Brain microvascular endothelial cell (primary cell): ENCODE data around the gene KLC4.

Experiments
- DNase-seq: peaks from one replicate; pipeline ENCODE4 v3.0.0-alpha.2; 2020
- H3K27ac ChIP-seq: fragments of 250-450 bp; sonication (Bioruptor Pico); 2 replicates; pipeline ENCODE4 v1.5.1; 2020; ENCODE audit warnings: mild to moderate bottlenecking, moderate library complexity
- H3K27me3 ChIP-seq: fragments of 250-450 bp; sonication (Bioruptor Pico); replicated peaks from 2 replicates; pipeline ENCODE4 v1.5.1; 2020; ENCODE audit warnings: mild to moderate bottlenecking
- H3K36me3 ChIP-seq: fragments of 250-450 bp; sonication (Bioruptor Pico); replicated peaks from 2 replicates; pipeline ENCODE4 v1.5.1; 2020; ENCODE audit warnings: mild to moderate bottlenecking
- H3K4me3 ChIP-seq: 2 replicates; pipeline ENCODE4 v1.5.1; 2011; ENCODE audit warnings: low read depth, mild to moderate bottlenecking, control low read depth, low read length, moderate library complexity
- in situ Hi-C: cut with HindIII; loops from 2 replicates; pipeline ENCODE4 v1.10.0; 2017; ENCODE audit warnings: low sequenced_read_pairs, low pct_ligation_motif_present
- TF ChIP-seq, protein P1 (sequence below): IDR thresholded peaks from 2 replicates; pipeline ENCODE4 v1.5.1; 2011; ENCODE audit warnings: low read depth, mild to moderate bottlenecking, moderate library complexity, low read length, control low read depth, inconsistent platforms; ENCODE audit errors: missing control alignments

The KLC4 gene

DNA sequence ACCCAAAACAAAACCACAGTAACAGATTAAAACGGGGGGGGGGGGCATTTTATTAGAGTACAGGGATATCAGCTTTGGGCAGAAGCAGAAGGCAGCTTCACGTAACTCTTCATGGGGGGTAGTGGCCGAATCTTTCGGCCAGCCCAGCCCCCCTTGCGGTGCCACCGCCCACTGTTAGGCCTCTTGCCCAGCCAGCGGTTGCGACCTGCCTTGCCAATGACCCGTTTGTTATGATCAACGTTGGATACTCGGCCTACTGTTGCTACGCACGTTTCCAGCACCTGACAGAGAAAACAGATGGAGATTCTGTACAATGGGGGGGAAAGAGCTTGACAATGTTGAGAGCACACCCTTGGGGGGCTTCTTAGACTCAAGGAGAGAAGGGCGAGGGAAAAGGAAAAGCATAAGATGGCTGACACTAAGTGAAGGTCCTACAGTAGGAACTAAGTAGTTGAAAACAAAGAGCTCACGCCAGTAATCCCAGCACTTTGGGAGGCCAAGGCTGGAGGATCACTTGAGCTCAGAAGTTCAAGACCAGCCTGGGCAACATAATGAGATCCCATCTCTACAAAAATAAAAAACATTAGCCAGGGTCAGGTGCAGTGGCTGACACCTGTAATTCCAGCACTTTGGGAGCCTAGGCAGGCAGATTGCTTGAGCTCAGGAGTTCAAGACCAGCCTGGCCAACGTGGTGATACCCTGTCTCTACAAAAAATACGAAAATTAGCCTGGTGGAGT, 5.1 kb upstream of the KLC4 start:
- no peak for DNase-seq
- TF ChIP-seq, protein P1, sequence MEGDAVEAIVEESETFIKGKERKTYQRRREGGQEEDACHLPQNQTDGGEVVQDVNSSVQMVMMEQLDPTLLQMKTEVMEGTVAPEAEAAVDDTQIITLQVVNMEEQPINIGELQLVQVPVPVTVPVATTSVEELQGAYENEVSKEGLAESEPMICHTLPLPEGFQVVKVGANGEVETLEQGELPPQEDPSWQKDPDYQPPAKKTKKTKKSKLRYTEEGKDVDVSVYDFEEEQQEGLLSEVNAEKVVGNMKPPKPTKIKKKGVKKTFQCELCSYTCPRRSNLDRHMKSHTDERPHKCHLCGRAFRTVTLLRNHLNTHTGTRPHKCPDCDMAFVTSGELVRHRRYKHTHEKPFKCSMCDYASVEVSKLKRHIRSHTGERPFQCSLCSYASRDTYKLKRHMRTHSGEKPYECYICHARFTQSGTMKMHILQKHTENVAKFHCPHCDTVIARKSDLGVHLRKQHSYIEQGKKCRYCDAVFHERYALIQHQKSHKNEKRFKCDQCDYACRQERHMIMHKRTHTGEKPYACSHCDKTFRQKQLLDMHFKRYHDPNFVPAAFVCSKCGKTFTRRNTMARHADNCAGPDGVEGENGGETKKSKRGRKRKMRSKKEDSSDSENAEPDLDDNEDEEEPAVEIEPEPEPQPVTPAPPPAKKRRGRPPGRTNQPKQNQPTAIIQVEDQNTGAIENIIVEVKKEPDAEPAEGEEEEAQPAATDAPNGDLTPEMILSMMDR = no peak
- H3K4me3 ChIP-seq = peak overlapping the region; percentile 85
- in situ Hi-C loops = no loop called here
- peak overlapping the region; percentile 94 for H3K27ac ChIP-seq
- no peaks in the 10 kb centered on the region for H3K27me3 ChIP-seq
- H3K36me3 ChIP-seq = peaks cover 16% of the 10 kb centered on the region

DNA sequence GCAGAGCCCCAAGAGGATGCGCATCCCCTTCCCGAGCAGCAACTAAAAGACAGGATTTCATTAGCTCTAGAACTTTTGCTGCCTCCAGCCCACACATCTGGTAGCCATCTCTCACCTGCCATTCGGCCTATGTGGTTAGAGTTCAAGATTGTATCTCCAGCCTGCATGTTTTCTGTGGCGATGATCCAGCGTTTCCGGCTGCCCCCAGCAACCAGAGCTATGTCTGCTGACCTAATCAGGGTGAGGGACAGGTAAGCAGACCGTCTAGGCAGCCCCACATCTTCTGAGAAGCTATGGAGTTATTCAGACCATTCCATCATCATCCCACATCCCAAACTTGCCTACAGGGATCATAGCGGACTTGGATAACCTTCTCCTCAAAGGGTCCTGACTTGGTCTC, 3.5 kb upstream of the KLC4 start:
- no peak overlapping the region for H3K27ac ChIP-seq
- in situ Hi-C loops = no loop called here
- H3K27me3 ChIP-seq = no peaks in the 10 kb centered on the region
- no peak overlapping the region for H3K4me3 ChIP-seq
- H3K36me3 ChIP-seq = peaks cover 6% of the 10 kb centered on the region
- DNase-seq = no peak
- TF ChIP-seq, protein P1 = no peak

DNA sequence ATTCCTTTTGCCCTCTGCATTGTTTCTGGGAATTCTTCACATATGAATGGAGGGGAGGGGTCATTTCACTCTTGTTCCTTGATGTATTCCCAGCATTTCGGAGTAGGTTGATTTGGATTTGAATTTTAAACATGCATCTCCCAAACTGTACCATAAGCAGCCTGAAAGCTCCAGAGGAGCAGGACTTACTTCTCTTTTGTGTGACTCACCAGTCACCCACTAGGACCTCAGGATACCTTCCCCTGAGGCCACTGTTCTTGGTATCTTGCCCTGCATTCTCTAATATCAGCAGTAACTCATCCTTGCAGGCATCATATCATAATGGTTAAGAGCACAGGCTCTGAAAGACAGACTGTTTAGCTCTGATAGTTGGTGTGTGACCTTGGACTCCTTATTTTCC, 900 bp upstream of the KLC4 start:
- no peak overlapping the region for H3K27ac ChIP-seq
- H3K36me3 ChIP-seq = peaks cover 6% of the 10 kb centered on the region
- peak overlapping the region; percentile 82 for H3K4me3 ChIP-seq
- TF ChIP-seq, protein P1 = no peak
- no peaks in the 10 kb centered on the region for H3K27me3 ChIP-seq
- in situ Hi-C loops = no loop called here
- DNase-seq = no peak

- no peak for DNase-seq
- Histone ChIP-seq H3K27me3 (no peaks in the 10 kb centered on the region), H3K4me3 (peak overlapping the region; percentile 82), H3K27ac (peak overlapping the region; percentile 90), H3K36me3 (peaks cover 6% of the 10 kb centered on the region)
- TF ChIP-seq, protein P1 = no peak
- in situ Hi-C loops = no loop called here
Observed at GRCh38 chr6:43060034-43060754, 763 bp downstream of the KLC4 start.

DNA sequence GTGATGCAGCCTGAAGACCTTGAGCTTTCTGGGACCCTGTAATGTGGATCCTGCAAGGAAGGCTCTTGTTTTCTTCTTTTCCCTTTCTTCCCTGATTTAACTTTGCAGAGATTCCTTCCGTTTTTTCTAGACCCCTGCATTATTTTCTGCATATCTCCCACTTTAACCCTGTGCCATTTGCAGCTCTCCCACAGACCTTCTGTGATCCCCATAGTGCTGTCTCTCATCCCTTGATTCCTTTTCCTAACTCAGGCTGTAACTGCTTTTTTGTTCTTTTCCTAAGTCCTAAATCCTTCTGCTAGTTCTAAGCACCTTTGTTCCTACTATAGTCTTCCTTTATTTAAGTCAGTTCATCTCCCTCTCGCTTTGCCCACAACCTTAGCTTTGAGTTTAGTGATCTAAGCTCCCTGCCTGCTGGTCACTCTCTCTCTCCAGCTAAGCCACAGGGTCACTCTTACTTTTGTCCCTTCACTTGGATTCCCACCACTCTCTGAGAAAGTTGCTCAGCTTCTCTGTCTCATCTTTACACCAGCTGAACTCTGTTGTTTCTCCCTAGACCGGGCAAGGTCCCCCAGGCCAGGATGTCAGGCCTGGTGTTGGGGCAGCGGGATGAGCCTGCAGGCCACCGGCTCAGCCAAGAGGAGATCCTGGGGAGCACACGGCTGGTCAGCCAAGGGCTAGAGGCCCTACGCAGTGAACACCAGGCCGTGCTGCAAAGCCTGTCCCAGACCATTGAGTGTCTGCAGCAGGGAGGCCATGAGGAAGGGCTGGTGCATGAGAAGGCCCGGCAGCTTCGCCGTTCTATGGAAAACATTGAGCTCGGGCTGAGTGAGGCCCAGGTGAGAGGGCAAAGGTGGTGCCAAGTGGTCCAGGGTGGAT, 1.6 kb downstream of the KLC4 start:
- H3K36me3 ChIP-seq = peaks cover 3% of the 10 kb centered on the region
- TF ChIP-seq, protein P1 = no peak
- no peak overlapping the region for H3K4me3 ChIP-seq
- no peak overlapping the region for H3K27ac ChIP-seq
- in situ Hi-C loops = no loop called here
- H3K27me3 ChIP-seq = no peaks in the 10 kb centered on the region
- no peak for DNase-seq
